Activated naive CD4-positive, alpha-beta T cell treated with anti-CD3 and anti-CD28 coated beads, Interleukin-2, amount 50 U/mL, for 24 hours (primary cell): Measurements from ENCODE around the gene CFL2.

Source experiments
- H3K27ac Mint-ChIP-seq: one replicate; pipeline ENCODE4 v1.8.0; 2021; ENCODE audit warnings: mild to moderate bottlenecking, mixed read lengths
- H3K27me3 Mint-ChIP-seq: one replicate; pipeline ENCODE4 v1.8.0; 2021; ENCODE audit warnings: mixed read lengths
- H3K36me3 Mint-ChIP-seq: one replicate; pipeline ENCODE4 v1.8.0; 2021; ENCODE audit warnings: mixed read lengths
- H3K4me1 Mint-ChIP-seq: one replicate; pipeline ENCODE4 v1.8.0; 2021; ENCODE audit warnings: mixed read lengths
- H3K4me3 Mint-ChIP-seq: one replicate; pipeline ENCODE4 v1.8.0; 2021; ENCODE audit warnings: mild to moderate bottlenecking, mixed read lengths
- H3K9me3 Mint-ChIP-seq: one replicate; pipeline ENCODE4 v1.8.0; 2021; ENCODE audit warnings: mixed read lengths

Gene CFL2

DNA sequence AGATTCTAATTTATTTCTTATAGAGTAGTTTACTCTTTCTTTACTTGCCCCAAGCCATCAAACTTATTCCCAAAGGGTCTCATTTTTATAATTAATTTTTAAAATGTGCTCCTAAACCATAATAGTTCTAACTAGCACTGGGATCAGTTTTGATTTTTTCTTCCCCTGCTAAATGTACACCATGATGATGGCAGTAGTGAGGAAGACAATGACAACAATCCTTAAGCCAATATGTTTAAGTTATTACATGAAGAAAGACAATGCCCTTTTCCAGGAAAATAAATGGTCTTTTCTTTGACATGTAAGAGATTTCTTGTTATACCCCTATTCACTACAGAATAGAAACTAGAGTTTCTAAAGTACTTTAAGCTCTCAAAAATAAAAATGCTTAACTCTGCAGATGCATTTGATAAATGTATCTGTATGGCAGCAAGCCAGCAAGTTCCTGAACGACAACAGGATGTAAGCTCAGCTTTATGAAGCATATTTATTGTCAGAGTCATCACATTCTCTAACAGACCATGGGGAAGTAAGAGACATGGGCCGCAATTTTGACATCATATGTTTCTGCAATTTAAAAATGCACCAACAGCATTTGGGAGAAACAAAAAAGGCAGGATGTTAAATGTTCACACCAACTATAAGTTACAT, 48.5 kb downstream of the CFL2 start:
- Mint-ChIP-seq H3K36me3 (peaks cover 4% of the 10 kb centered on the region), H3K4me3 (peak overlapping the region; percentile 64), H3K9me3 (peaks cover 6% of the 10 kb centered on the region), H3K27ac (peak overlapping the region; percentile 85), H3K4me1 (peaks cover 14% of the 10 kb centered on the region), H3K27me3 (no peaks in the 10 kb centered on the region)

DNA sequence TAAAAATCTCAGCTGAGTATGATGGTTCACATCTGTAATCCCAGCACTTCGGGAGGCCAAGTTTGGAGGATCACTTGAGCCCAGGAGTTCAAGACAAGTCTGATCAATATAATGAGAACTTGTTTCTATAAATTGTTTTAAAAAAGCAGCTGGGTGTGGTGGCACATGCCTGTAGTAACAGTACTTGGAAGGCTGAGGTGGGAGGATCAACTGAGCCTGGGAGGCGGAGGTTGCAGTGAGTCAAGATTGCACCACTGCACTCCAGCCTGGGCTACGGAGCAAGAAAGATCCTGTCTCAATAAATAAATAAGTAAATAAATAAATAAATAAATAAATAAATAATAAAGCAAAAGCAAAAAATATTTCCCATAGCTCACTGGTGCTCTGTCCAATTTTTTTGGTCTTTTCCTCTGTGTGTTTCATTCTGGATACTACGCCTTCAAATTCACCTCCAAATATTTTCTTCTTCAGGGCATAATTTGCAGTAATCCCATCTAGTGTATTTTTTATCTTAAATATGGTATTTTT, 51.8 kb downstream of the CFL2 start:
- Mint-ChIP-seq H3K4me3 (no peak overlapping the region), H3K27ac (no peak overlapping the region), H3K27me3 (no peaks in the 10 kb centered on the region), H3K36me3 (peaks cover 4% of the 10 kb centered on the region), H3K9me3 (peaks cover 6% of the 10 kb centered on the region), H3K4me1 (peaks cover 14% of the 10 kb centered on the region)

DNA sequence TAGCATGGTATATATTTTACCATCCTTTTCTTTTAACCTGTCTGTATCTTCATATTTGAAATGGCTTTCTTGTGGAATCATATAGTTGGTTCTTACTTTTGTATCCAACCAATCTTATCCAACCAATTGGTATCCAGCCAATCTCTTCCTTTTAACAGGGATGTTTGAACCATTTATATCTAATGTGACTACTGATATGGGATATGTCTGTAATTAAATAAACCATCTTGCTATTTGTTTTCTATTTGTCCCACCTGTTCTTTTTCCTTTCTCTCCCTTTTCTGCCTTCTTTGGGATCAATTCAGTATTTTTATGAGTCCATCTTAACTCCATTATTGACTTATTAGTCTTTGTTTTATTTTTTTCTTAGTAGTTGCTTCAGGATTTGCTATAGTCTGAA, 53.6 kb downstream of the CFL2 start:
- Mint-ChIP-seq H3K36me3 (peaks cover 4% of the 10 kb centered on the region), H3K9me3 (peaks cover 6% of the 10 kb centered on the region), H3K4me1 (peaks cover 6% of the 10 kb centered on the region), H3K4me3 (no peak overlapping the region), H3K27ac (no peak overlapping the region), H3K27me3 (no peaks in the 10 kb centered on the region)
